HG02981 (cell line): Measurements from ENCODE around the gene SAE1.

Experiments
- ATAC-seq: cut with Tn5 transposase; IDR thresholded peaks from one replicate; pipeline ENCODE4 v1.9.1; 2021; ENCODE audit warnings: mild to moderate bottlenecking, moderate library complexity; ENCODE audit not compliant: unreplicated experiment

Gene SAE1

GRCh38 chr19:47105874-47106273 lies 24.8 kb upstream of the SAE1 start:
- no peak for ATAC-seq

GRCh38 chr19:47106821-47107201 lies 23.8 kb upstream of the SAE1 start:
- ATAC-seq: no peak

- no peak for ATAC-seq
These were observed 23.3 kb upstream of the SAE1 start for GRCh38 chr19:47107202-47107952.

- no peak for ATAC-seq
These were observed 22.5 kb upstream of the SAE1 start for GRCh38 chr19:47107953-47108746.

GRCh38 chr19:47109177-47109540 lies 21.5 kb upstream of the SAE1 start:
- ATAC-seq: no peak

- ATAC-seq: no peak
These were observed 20.9 kb upstream of the SAE1 start for GRCh38 chr19:47109541-47110375.

- ATAC-seq: no peak
These were observed 20.1 kb upstream of the SAE1 start for GRCh38 chr19:47110521-47111005.

GRCh38 chr19:47111006-47111621 lies 19.5 kb upstream of the SAE1 start:
- ATAC-seq: no peak

GRCh38 chr19:47111682-47112165 lies 18.9 kb upstream of the SAE1 start:
- no peak for ATAC-seq

- ATAC-seq: peak; percentile 4
These were observed 18.3 kb upstream of the SAE1 start for GRCh38 chr19:47112166-47112996.

- peak; percentile 77 for ATAC-seq
These were observed 17.4 kb upstream of the SAE1 start, which contains the start of gene ZC3H4 for GRCh38 chr19:47112997-47113849. Gene ZC3H4 (minus strand): TSS chr19:47113776. CDS start chr19:47112584, 1,192 bp downstream.

- ATAC-seq: no peak
These were observed 16.6 kb upstream of the SAE1 start for GRCh38 chr19:47113850-47114651.

GRCh38 chr19:47120470-47121067 lies 10.1 kb upstream of the SAE1 start:
- ATAC-seq: no peak

GRCh38 chr19:47122359-47123335 lies 8.0 kb upstream of the SAE1 start:
- ATAC-seq: no peak

- no peak for ATAC-seq
These were observed 7.2 kb upstream of the SAE1 start for GRCh38 chr19:47123406-47123805.

- no peak for ATAC-seq
These were observed 5.5 kb upstream of the SAE1 start for GRCh38 chr19:47124937-47125668.
